UCSD-AML1 (cell line): ENCODE measurements around the gene APCDD1.
A peak's percentile ranks its signal among the peaks of the same experiment; 100 is the strongest.
"Not testable (repeated sequence)": the region's sequence is repeated elsewhere in the genome, so short reads cannot be mapped to it uniquely, and the experiment has no call there.

Source experiments
- DNase-seq: peaks from one replicate; lab custom pipeline; 2025; ENCODE audit not compliant: unreplicated experiment; lab: John Stamatoyannopoulos, UW

The APCDD1 gene

GRCh38 chr18:10461989-10462388 lies 7.6 kb downstream of the APCDD1 start:
- DNase-seq = no peak

- no peak for DNase-seq
Observed at GRCh38 chr18:10462597-10462996, 8.2 kb downstream of the APCDD1 start.

GRCh38 chr18:10463096-10463495 lies 8.7 kb downstream of the APCDD1 start:
- no peak for DNase-seq

- no peak for DNase-seq
Observed at GRCh38 chr18:10463741-10464140, 9.3 kb downstream of the APCDD1 start.

GRCh38 chr18:10464161-10464648 lies 9.8 kb downstream of the APCDD1 start:
- not testable (repeated sequence) for DNase-seq

GRCh38 chr18:10465174-10465939 lies 10.9 kb downstream of the APCDD1 start:
- no peak for DNase-seq

- no peak for DNase-seq
Observed at GRCh38 chr18:10470429-10470828, 16.0 kb downstream of the APCDD1 start.

- no peak for DNase-seq
Observed at GRCh38 chr18:10471574-10471973, 17.1 kb downstream of the APCDD1 start.

GRCh38 chr18:10473132-10473531 lies 18.7 kb downstream of the APCDD1 start:
- DNase-seq = no peak

GRCh38 chr18:10474309-10474708 lies 19.9 kb downstream of the APCDD1 start:
- DNase-seq = no peak

- DNase-seq = no peak
Observed at GRCh38 chr18:10475276-10475653, 20.8 kb downstream of the APCDD1 start.

- no peak for DNase-seq
Observed at GRCh38 chr18:10475654-10476291, 21.3 kb downstream of the APCDD1 start.

- DNase-seq = no peak
Observed at GRCh38 chr18:10476338-10476791, 21.9 kb downstream of the APCDD1 start.

GRCh38 chr18:10477121-10477862 lies 22.9 kb downstream of the APCDD1 start:
- DNase-seq = no peak

GRCh38 chr18:10477863-10478260 lies 23.4 kb downstream of the APCDD1 start:
- DNase-seq = no peak

- no peak for DNase-seq
Observed at GRCh38 chr18:10481831-10482230, 27.4 kb downstream of the APCDD1 start.

GRCh38 chr18:10482363-10482984 lies 28.0 kb downstream of the APCDD1 start:
- no peak for DNase-seq

GRCh38 chr18:10482985-10483949 lies 28.8 kb downstream of the APCDD1 start:
- DNase-seq = peak; percentile 25

- no peak for DNase-seq
Observed at GRCh38 chr18:10485475-10485874, 31.0 kb downstream of the APCDD1 start.

- DNase-seq = no peak
Observed at GRCh38 chr18:10486362-10486761, 31.9 kb downstream of the APCDD1 start.
